Neural crest cell (in vitro differentiated cells): ENCODE data around the gene FNDC11. TPM values are rescaled to one million over a fixed set of nuclear protein-coding genes. Genes with fewer than 3 reads are reported as not detected.
A peak's percentile ranks its signal among the peaks of the same experiment; 100 is the strongest.

Experiments
- DNase-seq: peaks from one replicate; pipeline ENCODE4 v3.0.0; 2021; ENCODE audit warnings: low read depth, mixed read lengths, low spot score
- H3K27ac Mint-ChIP-seq: one replicate; pipeline ENCODE4 v1.8.0; 2021; ENCODE audit warnings: mild to moderate bottlenecking, mixed read lengths; ENCODE audit not compliant: unreplicated experiment
- H3K27me3 Mint-ChIP-seq: 2 replicates; pipeline ENCODE4 v1.8.0; 2021; ENCODE audit warnings: low read depth, mild to moderate bottlenecking, mixed read lengths
- H3K36me3 Mint-ChIP-seq: 2 replicates; pipeline ENCODE4 v1.8.0; 2021; ENCODE audit warnings: low read depth, mild to moderate bottlenecking, mixed read lengths
- H3K4me1 Mint-ChIP-seq: 2 replicates; pipeline ENCODE4 v1.8.0; 2021; ENCODE audit warnings: mixed read lengths
- H3K4me3 Mint-ChIP-seq: one replicate; pipeline ENCODE4 v1.8.0; 2021; ENCODE audit warnings: mild to moderate bottlenecking, mixed read lengths
- H3K9me3 Mint-ChIP-seq: 2 replicates; pipeline ENCODE4 v1.8.0; 2021; ENCODE audit warnings: mixed read lengths
- long read RNA-seq: library from polyadenylated mRNA; unstranded; transcript quantifications from one replicate; pipeline ENCODE4 v2.0.0, GENCODE V29; 2020
- total RNA-seq: library from RNA; stranded (reverse); gene quantifications from 2 replicates; pipeline ENCODE4 v1.2.1, GENCODE V29; 2021
- TF ChIP-seq, protein P1 (sequence below): fragments of 200-600 bp; sonication (generic); conservative IDR thresholded peaks from 2 replicates; pipeline ENCODE4 v1.5.0; 2021; ENCODE audit warnings: antibody characterized with exemption, mild to moderate bottlenecking

FNDC11 gene, protein sequence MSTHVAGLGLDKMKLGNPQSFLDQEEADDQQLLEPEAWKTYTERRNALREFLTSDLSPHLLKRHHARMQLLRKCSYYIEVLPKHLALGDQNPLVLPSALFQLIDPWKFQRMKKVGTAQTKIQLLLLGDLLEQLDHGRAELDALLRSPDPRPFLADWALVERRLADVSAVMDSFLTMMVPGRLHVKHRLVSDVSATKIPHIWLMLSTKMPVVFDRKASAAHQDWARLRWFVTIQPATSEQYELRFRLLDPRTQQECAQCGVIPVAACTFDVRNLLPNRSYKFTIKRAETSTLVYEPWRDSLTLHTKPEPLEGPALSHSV
- 1.5 and 1.9 TPM in 2 replicates for total RNA-seq
- long read RNA-seq: 0 reads

DNA sequence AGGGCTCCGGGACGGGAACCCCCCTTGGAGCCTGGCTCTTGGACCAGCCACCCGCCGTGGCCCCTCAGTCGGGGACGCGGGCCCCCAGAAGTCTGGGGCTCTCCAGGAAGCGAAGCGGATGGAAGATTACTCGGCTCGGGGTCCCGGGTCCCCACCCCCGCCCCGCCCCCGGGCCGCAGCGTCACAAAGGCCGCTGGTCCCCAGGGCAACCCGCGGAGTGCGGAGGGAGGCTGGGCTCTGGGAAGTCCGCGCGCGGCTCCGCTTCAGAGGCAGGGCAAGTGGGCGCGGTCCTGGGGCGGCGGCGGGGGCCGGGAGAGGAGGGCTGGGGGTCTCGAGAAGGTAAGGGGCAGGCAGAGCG is at the start of gene FNDC11:
FNDC11 (plus strand) TSS at position 227 of the 358 bp plus-strand sequence. CDS start 1,505 bp downstream, outside the sequence.
- H3K9me3 Mint-ChIP-seq: no peaks in the 10 kb centered on the region
- TF ChIP-seq, protein P1, sequence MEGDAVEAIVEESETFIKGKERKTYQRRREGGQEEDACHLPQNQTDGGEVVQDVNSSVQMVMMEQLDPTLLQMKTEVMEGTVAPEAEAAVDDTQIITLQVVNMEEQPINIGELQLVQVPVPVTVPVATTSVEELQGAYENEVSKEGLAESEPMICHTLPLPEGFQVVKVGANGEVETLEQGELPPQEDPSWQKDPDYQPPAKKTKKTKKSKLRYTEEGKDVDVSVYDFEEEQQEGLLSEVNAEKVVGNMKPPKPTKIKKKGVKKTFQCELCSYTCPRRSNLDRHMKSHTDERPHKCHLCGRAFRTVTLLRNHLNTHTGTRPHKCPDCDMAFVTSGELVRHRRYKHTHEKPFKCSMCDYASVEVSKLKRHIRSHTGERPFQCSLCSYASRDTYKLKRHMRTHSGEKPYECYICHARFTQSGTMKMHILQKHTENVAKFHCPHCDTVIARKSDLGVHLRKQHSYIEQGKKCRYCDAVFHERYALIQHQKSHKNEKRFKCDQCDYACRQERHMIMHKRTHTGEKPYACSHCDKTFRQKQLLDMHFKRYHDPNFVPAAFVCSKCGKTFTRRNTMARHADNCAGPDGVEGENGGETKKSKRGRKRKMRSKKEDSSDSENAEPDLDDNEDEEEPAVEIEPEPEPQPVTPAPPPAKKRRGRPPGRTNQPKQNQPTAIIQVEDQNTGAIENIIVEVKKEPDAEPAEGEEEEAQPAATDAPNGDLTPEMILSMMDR: no peak
- H3K36me3 Mint-ChIP-seq: no peaks in the 10 kb centered on the region
- DNase-seq: peak; percentile 55
- peaks cover 10% of the 10 kb centered on the region for H3K4me1 Mint-ChIP-seq
- peaks cover 4% of the 10 kb centered on the region for H3K27me3 Mint-ChIP-seq
- H3K4me3 Mint-ChIP-seq: peak within 1 kb of the TSS; percentile 75
- H3K27ac Mint-ChIP-seq: no peak within 1 kb of the TSS

- H3K27ac Mint-ChIP-seq: no peak overlapping the region
- peaks cover 2% of the 10 kb centered on the region for H3K36me3 Mint-ChIP-seq
- no peak overlapping the region for H3K4me3 Mint-ChIP-seq
- peaks cover 5% of the 10 kb centered on the region for H3K4me1 Mint-ChIP-seq
- H3K9me3 Mint-ChIP-seq: no peaks in the 10 kb centered on the region
- TF ChIP-seq, protein P1: no peak
- DNase-seq: no peak
- H3K27me3 Mint-ChIP-seq: peaks cover 41% of the 10 kb centered on the region
Measured at GRCh38 chr20:63504642-63505041, 49.3 kb upstream of the FNDC11 start.

DNA sequence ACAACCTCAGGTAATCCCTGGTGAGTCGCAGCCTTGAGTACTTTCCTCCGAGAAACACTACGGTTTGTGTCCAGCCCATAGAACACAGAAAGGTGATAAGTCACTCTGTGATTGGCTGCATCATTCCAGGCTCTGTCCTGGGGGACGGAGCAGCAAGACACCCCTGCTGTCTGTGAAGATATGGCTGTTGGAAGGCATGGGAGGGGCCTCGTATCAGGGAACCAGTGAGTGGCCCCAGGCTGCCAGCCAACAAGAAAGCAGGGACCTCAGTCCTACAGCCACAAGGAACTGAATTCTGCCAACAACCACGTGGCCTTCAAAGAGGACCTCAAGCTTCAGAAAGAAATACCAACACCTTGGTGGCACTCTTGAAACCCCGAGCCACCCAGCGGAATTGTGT is 48.7 kb upstream of the FNDC11 start:
- Mint-ChIP-seq H3K36me3 (peaks cover 2% of the 10 kb centered on the region), H3K27ac (no peak overlapping the region), H3K4me1 (peaks cover 5% of the 10 kb centered on the region), H3K4me3 (no peak overlapping the region), H3K27me3 (peaks cover 41% of the 10 kb centered on the region), H3K9me3 (no peaks in the 10 kb centered on the region)
- TF ChIP-seq, protein P1: no peak
- no peak for DNase-seq

DNA sequence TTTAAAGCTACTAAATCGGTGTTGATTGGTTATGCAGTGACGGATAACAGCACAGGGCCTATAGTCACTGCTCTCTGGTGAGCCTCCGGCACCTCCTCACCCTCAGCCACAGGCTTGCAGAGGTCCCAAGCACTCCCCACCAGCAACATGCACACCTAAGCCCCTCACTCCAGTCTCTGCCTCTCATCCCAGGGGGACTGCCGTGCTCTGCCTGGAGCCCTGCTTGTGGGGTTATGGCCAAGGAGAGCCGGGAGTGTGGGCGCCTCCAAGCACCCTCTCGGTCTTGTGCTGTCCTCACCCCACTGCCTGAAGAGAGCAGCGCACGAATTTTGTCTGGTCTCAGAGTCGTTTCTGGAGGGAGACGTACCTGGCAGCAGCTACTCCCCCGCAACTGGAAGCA is 48.2 kb upstream of the FNDC11 start:
- TF ChIP-seq, protein P1: no peak
- H3K27me3 Mint-ChIP-seq: peaks cover 43% of the 10 kb centered on the region
- no peak for DNase-seq
- H3K4me3 Mint-ChIP-seq: no peak overlapping the region
- no peaks in the 10 kb centered on the region for H3K9me3 Mint-ChIP-seq
- H3K4me1 Mint-ChIP-seq: peaks cover 5% of the 10 kb centered on the region
- H3K36me3 Mint-ChIP-seq: peaks cover 2% of the 10 kb centered on the region
- no peak overlapping the region for H3K27ac Mint-ChIP-seq

GRCh38 chr20:63507083-63507743 is 46.7 kb upstream of the FNDC11 start:
- DNase-seq: no peak
- Mint-ChIP-seq H3K27ac (no peak overlapping the region), H3K4me1 (peaks cover 5% of the 10 kb centered on the region), H3K27me3 (peaks cover 40% of the 10 kb centered on the region), H3K4me3 (no peak overlapping the region), H3K9me3 (no peaks in the 10 kb centered on the region), H3K36me3 (peaks cover 2% of the 10 kb centered on the region)
- TF ChIP-seq, protein P1: no peak
